GM21528 (cell line): Measurements from ENCODE around the gene SLC8B1.
"Not testable (repeated sequence)": the region's sequence is repeated elsewhere in the genome, so short reads cannot be mapped to it uniquely, and the experiment has no call there.

Experiments
- ATAC-seq: cut with Tn5 transposase; IDR thresholded peaks from one replicate; pipeline ENCODE4 v1.9.1; 2021; ENCODE audit warnings: mild to moderate bottlenecking, moderate library complexity; ENCODE audit not compliant: unreplicated experiment, low FRiP score

The SLC8B1 gene

DNA sequence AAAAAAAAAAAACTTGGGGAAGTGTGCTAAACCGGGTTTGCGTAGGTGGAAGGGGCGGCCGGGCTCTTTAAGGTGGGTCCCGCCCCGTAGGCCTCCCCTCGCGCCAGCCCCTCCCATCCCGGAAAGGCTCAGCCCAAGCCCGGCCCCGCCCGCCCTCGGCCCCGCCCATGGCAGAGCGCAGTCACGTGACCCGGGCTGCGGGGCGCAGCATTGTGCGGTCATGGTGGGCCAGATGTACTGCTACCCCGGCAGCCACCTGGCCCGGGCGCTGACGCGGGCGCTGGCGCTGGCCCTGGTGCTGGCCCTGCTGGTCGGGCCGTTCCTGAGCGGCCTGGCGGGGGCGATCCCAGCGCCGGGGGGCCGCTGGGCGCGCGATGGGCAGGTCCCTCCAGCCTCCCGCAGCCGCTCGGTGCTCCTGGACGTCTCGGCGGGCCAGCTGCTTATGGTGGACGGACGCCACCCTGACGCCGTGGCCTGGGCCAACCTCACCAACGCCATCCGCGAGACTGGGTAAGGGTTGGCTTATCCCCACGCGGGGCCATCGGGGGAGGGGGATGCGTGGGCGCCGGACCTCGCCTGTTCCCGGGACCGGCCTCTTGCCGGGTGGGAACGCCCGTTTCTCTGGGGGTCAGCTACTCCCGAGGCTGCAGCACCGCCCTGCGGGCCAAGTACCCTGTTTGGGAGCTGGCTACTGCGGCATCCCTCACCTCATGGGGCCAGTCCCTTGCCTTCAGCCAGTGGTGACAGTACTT, 23.6 kb upstream of the SLC8B1 start, which contains the start of gene PLBD2:
Gene PLBD2, plus strand, starts transcription at position 207 of the 752 bp plus-strand sequence. Its CDS starts 14 bp downstream, at position 221.
- peak; percentile 92 for ATAC-seq

GRCh38 chr12:113354192-113354591, 19.3 kb upstream of the SLC8B1 start:
- ATAC-seq = not testable (repeated sequence)

DNA sequence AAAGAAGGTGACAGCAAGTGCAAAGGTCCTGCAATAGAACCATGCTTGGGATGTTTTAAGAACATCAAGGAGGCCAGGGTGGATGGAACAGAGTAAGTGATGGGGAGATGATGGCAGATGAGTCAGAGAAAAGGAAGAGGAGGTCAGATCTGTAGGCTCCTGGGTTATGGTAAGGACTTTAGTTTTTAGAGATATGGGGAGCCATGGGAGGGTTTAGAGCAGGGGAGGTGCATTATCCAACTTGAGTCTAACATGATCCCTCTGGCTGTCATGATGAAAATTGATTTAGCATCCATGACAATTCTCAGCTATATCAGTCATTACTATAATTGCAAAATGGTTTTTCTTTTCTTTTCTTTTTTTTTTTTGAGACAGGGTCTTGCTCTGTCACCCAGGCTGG, 16.2 kb upstream of the SLC8B1 start:
- ATAC-seq = no peak

GRCh38 chr12:113348849-113349536, 14.1 kb upstream of the SLC8B1 start:
- no peak for ATAC-seq

- ATAC-seq = no peak
Measured at GRCh38 chr12:113347892-113348291, 13.0 kb upstream of the SLC8B1 start.

DNA sequence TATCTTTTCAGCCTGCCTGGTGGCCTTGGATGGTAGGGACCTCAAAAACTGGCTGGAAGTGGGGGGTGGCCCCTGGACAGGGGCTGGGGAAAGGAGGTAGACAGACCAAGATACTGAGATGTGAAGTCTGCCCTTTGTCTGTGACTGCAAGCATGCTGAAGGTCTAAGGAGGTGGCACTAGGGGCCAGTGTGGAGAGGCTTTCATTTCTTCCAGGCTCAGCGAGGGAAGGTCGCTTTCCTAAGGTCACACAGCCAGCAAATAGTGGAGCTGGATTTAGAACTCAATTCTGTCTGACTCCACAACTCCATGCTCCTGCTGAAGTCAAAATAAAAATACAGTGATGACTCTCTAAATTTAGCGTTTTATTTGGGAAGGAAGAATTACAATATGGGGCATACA, 12.2 kb upstream of the SLC8B1 start:
- no peak for ATAC-seq

GRCh38 chr12:113346353-113346752, 11.4 kb upstream of the SLC8B1 start:
- no peak for ATAC-seq

DNA sequence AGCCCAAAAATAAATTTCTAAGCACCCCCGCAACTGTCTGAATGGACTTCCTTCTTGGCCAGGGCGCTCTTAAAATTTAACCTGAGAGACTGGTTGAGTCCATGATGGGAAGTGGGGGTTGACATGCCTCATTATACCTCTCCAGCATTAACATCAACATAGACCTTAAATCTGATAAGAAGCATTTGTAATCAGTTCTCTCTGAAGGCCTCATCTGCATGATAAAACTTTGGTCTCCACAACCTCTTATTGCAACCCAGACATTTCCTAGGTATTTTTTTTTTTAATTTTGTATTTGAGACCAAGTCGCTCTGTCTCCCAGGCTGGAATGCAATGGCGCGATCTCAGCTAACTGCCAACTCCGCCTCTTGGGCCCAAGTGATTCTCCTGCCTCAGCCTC, 10.4 kb upstream of the SLC8B1 start:
- no peak for ATAC-seq

GRCh38 chr12:113341535-113341934, 6.6 kb upstream of the SLC8B1 start:
- ATAC-seq = no peak

- ATAC-seq = no peak
Measured at GRCh38 chr12:113340061-113340460, 5.2 kb upstream of the SLC8B1 start.

DNA sequence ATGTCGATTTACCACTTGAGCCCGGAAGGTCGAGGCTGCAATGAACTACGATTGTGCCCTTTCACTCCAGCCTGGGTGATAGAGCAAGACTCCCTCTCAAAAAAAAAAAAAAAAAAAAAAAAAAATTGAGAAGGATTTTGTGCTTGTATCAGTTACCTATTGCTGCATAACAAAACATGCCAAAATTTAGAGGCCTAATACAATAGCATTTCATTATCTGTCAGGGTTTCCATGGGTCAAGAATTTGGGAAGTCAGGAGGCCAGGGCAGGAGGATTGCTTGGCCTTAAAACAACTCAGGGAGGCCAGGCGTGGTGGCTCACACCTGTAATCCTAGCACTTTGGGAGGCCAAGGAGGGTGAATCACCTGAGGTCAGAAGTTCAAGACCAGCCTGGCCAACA, 4.6 kb upstream of the SLC8B1 start:
- no peak for ATAC-seq

- ATAC-seq = peak; percentile 21
Measured at GRCh38 chr12:113333877-113334785, 778 bp downstream of the SLC8B1 start.

DNA sequence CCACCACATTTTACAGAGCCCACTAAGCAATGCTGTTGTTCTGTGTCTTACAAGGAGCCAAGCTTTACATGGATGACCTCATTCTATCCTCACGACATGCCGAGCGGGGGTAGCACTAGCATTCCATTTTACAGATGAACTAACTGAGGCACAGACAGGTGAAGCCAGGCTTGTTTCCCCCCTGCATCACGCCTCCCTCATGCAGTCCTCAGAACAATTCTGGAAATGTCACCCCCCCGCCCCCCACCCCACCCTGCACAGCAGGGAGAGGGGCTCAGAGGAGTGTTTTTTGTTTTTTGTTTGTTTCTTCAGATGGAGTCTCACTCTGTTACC, 1.5 kb downstream of the SLC8B1 start:
- no peak for ATAC-seq

- no peak for ATAC-seq
Measured at GRCh38 chr12:113332688-113333417, 2.1 kb downstream of the SLC8B1 start.

- ATAC-seq = no peak
Measured at GRCh38 chr12:113330505-113330904, 4.4 kb downstream of the SLC8B1 start.

GRCh38 chr12:113329791-113330417, 5.0 kb downstream of the SLC8B1 start:
- ATAC-seq = no peak

GRCh38 chr12:113329022-113329790, 5.7 kb downstream of the SLC8B1 start:
- ATAC-seq = no peak

DNA sequence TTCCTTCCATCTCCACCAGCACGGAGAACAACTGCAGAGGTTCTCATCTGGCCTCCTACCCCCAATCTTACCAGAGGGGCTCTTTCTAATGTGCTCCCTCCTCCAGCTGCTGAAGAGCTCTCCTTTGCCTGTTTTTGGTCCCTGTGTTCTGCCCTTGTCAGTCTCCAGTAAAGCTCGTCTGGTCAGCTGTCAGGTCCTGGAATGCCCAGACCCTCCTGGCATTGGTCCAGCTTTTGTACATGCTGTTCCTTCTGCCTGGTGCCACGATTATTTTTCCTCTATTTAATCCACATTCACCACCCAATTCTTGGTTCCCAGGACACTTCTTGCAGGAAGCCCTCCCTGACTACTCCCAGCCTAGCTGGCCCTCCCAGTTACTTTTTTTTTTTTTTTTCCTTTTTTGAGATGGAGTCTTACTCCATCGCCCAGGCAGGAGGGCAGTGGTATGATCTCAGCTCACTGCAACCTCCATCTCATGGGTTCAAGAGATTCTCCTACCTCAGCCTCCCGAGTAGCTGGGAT, 6.5 kb downstream of the SLC8B1 start:
- no peak for ATAC-seq

GRCh38 chr12:113326775-113327395, 8.0 kb downstream of the SLC8B1 start:
- no peak for ATAC-seq
